Common myeloid progenitor, CD34-positive (primary cell): ENCODE measurements around the gene ATP11A.

Experiments used
- CTCF ChIA-PET: fragments of 350-600 bp; sonication (Branson Sonifier 250); formaldehyde crosslinking; loops from one replicate; lab custom pipeline; 2021; ENCODE audit warnings: antibody characterized with exemption; lab: Charles Lee
- POLR2A ChIA-PET: fragments of 350-600 bp; sonication (Branson Sonifier 250); formaldehyde crosslinking; loops from one replicate; lab custom pipeline; 2021; ENCODE audit warnings: antibody characterized with exemption; lab: Charles Lee
- DNase-seq, 3 donors: peaks; one replicate each; pipeline versions ENCODE4 v3.0.0 to v3.0.0-alpha.2; 2013
- H3K27ac ChIP-seq, 2 experiments: 1 replicate in 1 of 2; 2 replicates in 1 of 2; pipeline ENCODE4 v1.7.0; 2013; ENCODE audit warnings: inconsistent platforms in 2 of 2, low read length in 2 of 2, mild to moderate bottlenecking in 2 of 2, low read depth in 1 of 2, moderate library complexity in 1 of 2; ENCODE audit not compliant: severe bottlenecking in 2 of 2, insufficient read depth in 1 of 2, poor library complexity in 1 of 2
- H3K27me3 ChIP-seq, 5 experiments: replicated peaks in 2 of 5; 1 replicate in 3 of 5; 2 replicates in 2 of 5; pipeline versions ENCODE4 v1.6.1 to v1.7.0; 2013; ENCODE audit warnings: low read length in 4 of 5, mild to moderate bottlenecking in 2 of 5, moderate library complexity in 2 of 5, inconsistent platforms in 1 of 5; ENCODE audit not compliant: insufficient read depth in 5 of 5, control insufficient read depth in 4 of 5
- H3K36me3 ChIP-seq, 4 experiments: 1 replicate in 2 of 4; 2 replicates in 2 of 4; pipeline versions ENCODE4 v1.6.1 to v1.7.0; 2013; ENCODE audit warnings: low read length in 3 of 4, control low read depth in 1 of 4, mild to moderate bottlenecking in 1 of 4; ENCODE audit not compliant: control insufficient read depth in 4 of 4, insufficient read depth in 4 of 4
- H3K4me1 ChIP-seq, 4 experiments: 1 replicate in 3 of 4; 2 replicates in 1 of 4; pipeline versions ENCODE4 v1.6.1 to v1.7.1; 2013; ENCODE audit warnings: low read length in 3 of 4, mild to moderate bottlenecking in 3 of 4, control low read depth in 1 of 4, inconsistent platforms in 1 of 4, moderate library complexity in 1 of 4; ENCODE audit not compliant: control insufficient read depth in 4 of 4, insufficient read depth in 4 of 4; ENCODE audit errors: control extremely low read depth in 1 of 4
- H3K4me3 ChIP-seq, 7 experiments: 1 replicate in 4 of 7; 2 replicates in 3 of 7; pipeline versions ENCODE4 v1.5.1 to v1.7.0; 2013; ENCODE audit warnings: mild to moderate bottlenecking in 7 of 7, low read length in 6 of 7, moderate library complexity in 6 of 7, inconsistent platforms in 2 of 7, low read depth in 2 of 7, control low read depth in 1 of 7; ENCODE audit not compliant: insufficient read depth in 4 of 7, control insufficient read depth in 1 of 7; ENCODE audit errors: extremely low read depth in 1 of 7
- H3K9me3 ChIP-seq, 5 experiments: 1 replicate in 4 of 5; 2 replicates in 1 of 5; pipeline versions ENCODE4 v1.6.1 to v1.7.1; 2013; ENCODE audit warnings: low read length in 4 of 5, mild to moderate bottlenecking in 2 of 5, inconsistent platforms in 1 of 5, low read depth in 1 of 5, moderate library complexity in 1 of 5; ENCODE audit not compliant: control insufficient read depth in 4 of 5, insufficient read depth in 2 of 5; ENCODE audit errors: control extremely low read depth in 1 of 5
- WGBS: methylation state at CpG from one replicate; pipeline ENCODE4 v1.1.5; 2013; ENCODE audit not compliant: insufficient coverage; 5-methylcytosine and 5-hydroxymethylcytosine counted together

Gene ATP11A

DNA sequence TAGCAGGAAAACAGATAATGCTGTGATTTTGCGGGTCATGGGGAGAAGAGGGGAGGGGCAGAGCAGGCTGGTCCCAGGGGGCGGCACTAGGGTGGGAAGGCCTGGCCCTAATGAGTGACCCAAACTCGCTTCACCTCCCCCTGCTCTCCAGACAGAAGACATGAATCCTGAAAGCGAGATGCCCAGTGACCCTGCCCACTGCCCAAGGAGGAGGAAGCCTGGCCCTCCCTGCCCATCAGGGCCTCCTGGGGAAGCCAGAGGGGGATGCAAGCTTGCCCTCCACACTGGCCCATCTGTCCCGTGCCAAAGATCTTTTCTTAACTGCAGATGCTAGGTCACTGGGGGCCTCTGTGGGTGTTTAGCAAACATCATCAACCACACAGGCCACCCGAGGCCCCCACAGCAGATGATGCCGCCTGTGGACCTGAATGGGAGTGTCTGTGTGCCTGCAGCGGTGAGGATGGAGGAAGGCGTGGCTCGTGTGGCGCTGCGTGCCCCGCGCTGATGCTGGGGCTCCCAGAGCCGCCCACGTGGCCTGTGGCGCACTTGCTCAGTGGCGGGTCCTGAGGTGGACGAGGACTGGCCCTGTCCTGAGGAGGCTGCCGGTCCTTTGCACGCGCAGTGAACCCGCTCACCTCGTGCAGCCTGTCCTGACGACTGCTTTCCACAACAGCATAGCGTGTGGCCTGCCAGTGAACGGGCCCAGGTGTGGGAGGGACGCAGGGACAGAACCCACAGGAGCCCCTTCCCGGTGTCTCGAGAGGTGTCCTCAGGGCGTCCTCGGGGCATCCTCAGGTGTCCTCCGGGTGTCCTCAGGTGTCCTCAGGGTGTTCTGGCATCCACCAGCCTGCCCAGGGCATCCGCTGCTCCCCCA, 198.6 kb downstream of the ATP11A start:
- Histone ChIP-seq H3K4me3 (no peak overlapping the region), H3K9me3 (no peaks in the 10 kb centered on the region), H3K36me3 (peaks cover 0 to 4% (median 0%) of the 10 kb centered on the region in 4 experiments), H3K27ac (no peak overlapping the region), H3K27me3 (peaks cover 0 to 3% (median 0%) of the 10 kb centered on the region in 5 experiments), H3K4me1 (peaks cover 0 to 21% (median 13%) of the 10 kb centered on the region in 4 experiments)
- no peak for DNase-seq
- ChIA-PET CTCF (interaction anchor here (1.0 kb wide), 1 partner anchor 15 kb away, joined by 3 read pairs; no protein-coding TSS in a partner anchor), POLR2A (no interaction called here)
- WGBS, result 94% methylated on average over 29 of the region's 34 CpGs

DNA sequence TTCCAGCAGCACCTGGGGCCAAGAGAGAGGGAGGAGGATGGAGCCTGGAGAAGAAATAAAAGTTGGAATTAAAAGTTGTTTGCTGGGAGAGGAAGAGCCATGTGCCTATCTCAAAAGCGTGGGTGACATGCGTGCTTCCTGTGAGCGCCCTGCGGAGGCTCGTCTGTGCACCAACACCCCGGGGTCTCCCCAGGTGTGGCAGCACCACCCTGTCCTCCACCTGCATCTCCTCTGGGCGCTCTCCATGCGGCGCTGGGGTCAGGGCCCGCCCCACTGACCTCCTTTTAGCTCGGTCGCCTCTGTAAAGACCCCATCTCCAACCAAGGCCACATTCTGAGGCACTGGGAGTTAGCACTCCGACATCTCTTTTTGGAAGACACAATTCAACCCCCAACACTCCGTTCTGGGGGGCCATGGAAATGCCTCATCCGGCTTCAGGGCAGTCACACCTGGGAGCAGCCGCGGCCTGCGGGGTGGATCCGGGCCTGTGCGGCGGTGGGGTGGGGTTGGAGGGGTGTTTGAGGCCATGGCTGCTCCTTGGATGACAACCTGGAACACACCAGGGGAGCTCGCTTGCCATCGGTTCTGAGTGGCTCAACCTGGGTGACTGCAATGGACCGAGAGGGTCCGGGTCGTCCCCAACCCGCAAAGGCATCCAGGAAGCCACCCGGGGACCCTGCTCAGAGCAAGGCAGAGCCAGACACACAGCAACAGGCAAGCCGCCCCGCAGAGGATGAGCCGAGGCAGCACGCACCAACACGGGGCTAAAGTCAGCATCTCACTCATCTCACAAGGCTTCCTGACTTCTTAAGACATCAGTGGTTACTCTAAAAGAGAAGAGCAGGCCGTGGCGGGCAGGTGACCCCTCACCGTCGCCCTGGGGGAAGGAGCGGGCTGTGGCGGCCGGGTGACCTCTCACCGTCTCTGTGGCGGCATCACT, 199.8 kb downstream of the ATP11A start:
- no peak overlapping the region for H3K4me3 ChIP-seq
- peaks cover 0 to 4% (median 0%) of the 10 kb centered on the region in 5 experiments for H3K27me3 ChIP-seq
- ChIA-PET CTCF (interaction anchor here (1.0 kb wide), 1 partner anchor 16 kb away, joined by 3 read pairs; no protein-coding TSS in a partner anchor), POLR2A (no interaction called here)
- 97% methylated on average over 32 of the region's 42 CpGs for WGBS
- H3K4me1 ChIP-seq, result peaks cover 0 to 28% (median 19%) of the 10 kb centered on the region in 4 experiments
- H3K36me3 ChIP-seq, result peaks cover 0 to 4% (median 0%) of the 10 kb centered on the region in 4 experiments
- DNase-seq, result no peak
- H3K9me3 ChIP-seq, result no peaks in the 10 kb centered on the region
- no peak overlapping the region for H3K27ac ChIP-seq

DNA sequence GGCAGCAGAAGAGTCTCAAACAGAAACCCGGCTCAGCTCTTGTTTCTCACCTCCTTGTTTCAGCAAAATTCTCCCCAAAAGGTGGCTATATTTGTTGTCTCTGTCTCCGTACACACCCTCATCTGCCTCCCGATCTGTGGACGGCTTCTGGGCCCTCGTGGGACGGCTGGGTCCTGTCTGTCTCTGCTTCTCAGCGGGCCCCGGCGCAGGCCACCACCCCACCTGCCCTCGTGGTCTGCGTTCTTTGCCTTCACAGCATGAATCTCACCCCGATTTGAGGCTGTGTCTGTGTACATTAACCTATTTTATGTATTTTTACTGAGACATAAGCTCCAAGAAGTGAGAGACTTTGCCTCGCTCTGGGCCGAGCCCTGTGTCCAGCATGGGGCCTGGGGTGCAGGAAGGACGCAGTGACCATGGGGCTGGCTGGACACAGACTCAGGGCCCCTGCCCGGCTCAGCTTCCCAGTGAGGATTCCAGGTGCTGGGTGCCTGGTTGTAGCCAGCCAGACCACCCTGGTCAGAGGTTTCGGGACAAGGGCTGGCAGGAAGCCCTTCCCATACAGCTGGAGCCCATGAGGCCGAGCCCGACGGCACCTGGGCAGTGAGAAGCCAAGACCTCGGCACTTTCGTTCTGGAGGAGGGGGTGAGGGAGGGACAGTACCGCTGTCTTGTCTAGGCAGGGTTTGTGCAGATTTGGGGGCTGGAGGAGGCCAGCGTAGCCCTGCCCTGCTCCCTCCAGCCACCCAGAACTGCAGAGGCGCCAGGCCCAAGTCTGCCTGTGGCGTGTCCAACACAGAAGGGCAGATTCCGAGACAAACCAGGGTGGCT, 200.7 kb downstream of the ATP11A start:
- CTCF ChIA-PET, result no interaction called here

DNA sequence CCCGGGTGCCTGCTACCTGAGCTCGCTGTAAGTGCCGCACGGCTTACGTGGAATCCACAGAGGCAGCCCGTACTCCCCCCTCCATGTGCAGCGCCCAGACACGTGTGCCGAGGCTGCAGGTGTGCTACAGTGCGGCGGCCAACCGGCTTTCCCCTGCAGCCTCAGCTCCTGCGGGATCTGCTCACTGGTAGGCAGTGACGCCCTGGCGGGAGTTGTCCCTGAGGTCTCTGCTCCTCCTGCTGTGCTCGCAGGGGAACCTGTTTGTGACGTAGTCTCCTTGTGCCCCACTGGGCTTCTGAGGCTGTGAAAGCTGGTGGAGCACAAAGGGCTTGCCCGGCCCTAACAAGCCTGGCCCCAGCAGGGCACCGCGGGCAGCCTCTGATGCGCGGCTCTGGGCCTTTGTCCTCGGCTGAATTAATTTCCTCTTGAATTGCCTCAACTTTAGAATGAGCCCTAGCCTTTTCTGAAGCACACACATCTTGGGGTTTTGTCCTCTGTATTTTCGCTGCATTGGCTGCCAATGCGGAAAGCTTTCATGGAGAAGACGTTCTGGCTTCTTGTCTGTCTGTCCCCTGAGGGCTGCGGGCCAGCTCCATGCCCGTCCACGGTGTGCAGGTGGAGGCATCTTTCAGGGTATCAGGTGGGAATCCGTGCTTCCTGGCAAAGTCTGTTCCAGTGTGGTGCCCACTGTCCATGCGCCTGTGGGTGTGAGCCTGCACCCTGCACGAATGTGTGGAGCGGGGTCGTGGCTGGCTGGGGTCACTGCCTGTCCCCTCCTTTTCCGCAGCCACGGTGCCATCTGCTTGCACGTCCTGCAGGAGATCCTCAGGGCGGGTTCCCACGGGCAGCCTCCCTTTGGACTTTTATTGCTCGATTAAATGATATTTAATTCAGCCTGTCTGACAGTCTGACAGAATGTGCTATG, 201.9 kb downstream of the ATP11A start:
- POLR2A ChIA-PET, result no interaction called here
- no peak for DNase-seq
- no peaks in the 10 kb centered on the region for H3K9me3 ChIP-seq
- peaks cover 0 to 20% (median 6%) of the 10 kb centered on the region in 5 experiments for H3K27me3 ChIP-seq
- CTCF ChIA-PET, result no interaction called here
- 95% methylated on average over 37 of the region's 40 CpGs for WGBS
- H3K36me3 ChIP-seq, result no peaks in the 10 kb centered on the region
- H3K4me3 ChIP-seq, result no peak overlapping the region
- peaks cover 0 to 31% (median 28%) of the 10 kb centered on the region in 4 experiments for H3K4me1 ChIP-seq
- H3K27ac ChIP-seq, result no peak overlapping the region

More for the DNA sequence above, 200.7 kb downstream of the ATP11A start:
- H3K4me1 ChIP-seq, result peaks cover 0 to 35% (median 29%) of the 10 kb centered on the region in 4 experiments
- POLR2A ChIA-PET, result no interaction called here
- H3K9me3 ChIP-seq, result no peaks in the 10 kb centered on the region
- no peak overlapping the region for H3K27ac ChIP-seq
- peaks cover 0 to 12% (median 5%) of the 10 kb centered on the region in 5 experiments for H3K27me3 ChIP-seq
- no peaks in the 10 kb centered on the region for H3K36me3 ChIP-seq
- over 99% methylated on average over 17 of the region's 27 CpGs for WGBS
- H3K4me3 ChIP-seq, result no peak overlapping the region
- DNase-seq, result no peak

DNA sequence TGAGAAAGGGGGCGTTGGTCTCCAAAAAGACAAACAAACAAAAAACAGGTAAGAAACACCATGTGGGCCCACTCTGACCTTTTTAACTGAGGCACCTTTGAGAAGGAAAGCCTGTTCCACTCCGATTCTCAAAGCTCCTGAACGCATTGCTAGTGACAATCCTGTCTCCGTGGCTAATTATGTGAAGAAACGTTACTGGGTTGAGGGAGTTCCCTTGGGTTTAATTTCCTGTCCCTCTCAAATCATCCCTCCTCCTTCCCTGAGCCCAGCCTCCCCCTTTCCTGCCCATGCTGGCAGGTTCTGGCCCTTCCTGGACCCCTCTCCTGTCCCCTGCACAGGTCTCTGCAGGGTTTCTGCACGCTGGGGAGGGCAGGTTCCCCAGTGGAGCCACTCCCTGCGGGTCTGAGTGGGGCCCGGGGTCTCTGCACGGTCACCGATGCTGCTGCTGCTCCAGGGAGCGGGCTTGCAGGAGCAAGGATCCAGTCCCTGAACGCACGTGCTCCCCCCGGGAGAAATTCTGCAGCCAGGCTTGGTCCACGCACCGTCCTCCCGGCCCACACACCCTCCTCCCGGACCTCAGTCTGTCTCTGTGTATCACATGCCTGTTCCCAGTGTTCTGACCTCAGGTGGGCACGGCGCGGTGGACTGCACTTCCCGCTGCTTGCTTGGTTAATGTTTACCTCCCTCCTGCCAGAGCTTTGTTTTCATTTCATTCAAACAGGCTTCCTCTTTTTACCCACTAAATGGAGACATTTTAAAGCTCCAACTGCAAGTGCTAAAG, 202.8 kb downstream of the ATP11A start:
- Histone ChIP-seq H3K4me1 (peaks cover 0 to 31% (median 28%) of the 10 kb centered on the region in 4 experiments), H3K36me3 (no peaks in the 10 kb centered on the region), H3K4me3 (peak overlapping the region in 4 of 7 experiments; percentile 38 to 70 (median 56)), H3K9me3 (no peaks in the 10 kb centered on the region), H3K27me3 (peaks cover 0 to 20% (median 6%) of the 10 kb centered on the region in 5 experiments), H3K27ac (no peak overlapping the region)
- POLR2A ChIA-PET, result no interaction called here
- WGBS, result 16% methylated on average over 22 of the region's 22 CpGs
- peak; percentile 22 to 74 (median 63) for DNase-seq
- CTCF ChIA-PET, result interaction anchor here (2.3 kb wide), 1 partner anchor 18 kb away, joined by 11 read pairs; no protein-coding TSS in a partner anchor
